Urinary bladder (tissue), 4 donors: Measurements from ENCODE around the gene ANO8. TPM values are rescaled to one million over a fixed set of nuclear protein-coding genes. Genes with fewer than 3 reads are reported as not detected.

Source experiments
- DNase-seq: peaks from one replicate; pipeline ENCODE4 v3.0.0-alpha.2; 2015; ENCODE audit errors: extremely low spot score
- H3K27ac ChIP-seq: one replicate; pipeline ENCODE4 v1.5.1; 2013; ENCODE audit warnings: low read depth, mild to moderate bottlenecking, moderate library complexity
- H3K36me3 ChIP-seq: one replicate; pipeline ENCODE4 v1.6.1; 2013; ENCODE audit warnings: mild to moderate bottlenecking, moderate library complexity; ENCODE audit not compliant: insufficient read depth
- H3K4me1 ChIP-seq: one replicate; pipeline ENCODE4 v1.6.1; 2013; ENCODE audit warnings: mild to moderate bottlenecking, moderate library complexity; ENCODE audit not compliant: insufficient read depth
- H3K4me3 ChIP-seq: one replicate; pipeline ENCODE4 v1.5.1; 2013; ENCODE audit warnings: low read depth, low read length
- WGBS: extraction: QIAGEN DNeasy Blood & Tissue Kit; methylation state at CpG from one replicate; pipeline ENCODE4 v1.1.7; 2013; 5-methylcytosine and 5-hydroxymethylcytosine counted together
- polyA plus RNA-seq: library from polyadenylated mRNA; stranded (reverse); fragments of 200-250 nt; gene quantifications from one replicate; pipeline ENCODE4 v1.2.3, GENCODE V29; 2013
- total RNA-seq: library from RNA; depleted of rRNA; stranded (reverse); fragments of >200 nt; gene quantifications from one replicate; pipeline ENCODE4 v1.2.3, GENCODE V29; 2014
- donor health status: healthy with polysubstance abuse.
- donor health status: healthy.

ANO8 gene
- total and polyA plus RNA-seq, 2 donors, result 4.1 to 5.8 TPM

- no peak for DNase-seq
- 12% methylated on average over 93 of the region's 94 CpGs for WGBS
- peak overlapping the region; percentile 30 for H3K4me3 ChIP-seq
Measured at GRCh38 chr19:17328517-17329365, 5.9 kb downstream of the ANO8 start.

GRCh38 chr19:17327654-17328516 lies 6.8 kb downstream of the ANO8 start:
- H3K27ac ChIP-seq, result no peak overlapping the region
- peak overlapping the region; percentile 30 for H3K4me3 ChIP-seq
- H3K4me1 ChIP-seq, result peaks cover 2% of the 10 kb centered on the region
- WGBS, result 26% methylated on average over 64 of the region's 64 CpGs
- H3K36me3 ChIP-seq, result no peaks in the 10 kb centered on the region
- peak; percentile 52 for DNase-seq

More at GRCh38 chr19:17328517-17329365, 5.9 kb downstream of the ANO8 start:
- Histone ChIP-seq H3K4me1 (peaks cover 1% of the 10 kb centered on the region), H3K27ac (peak overlapping the region; percentile 12), H3K36me3 (no peaks in the 10 kb centered on the region)

GRCh38 chr19:17327068-17327653 lies 7.5 kb downstream of the ANO8 start:
- Histone ChIP-seq H3K4me1 (peaks cover 2% of the 10 kb centered on the region), H3K27ac (no peak overlapping the region), H3K4me3 (no peak overlapping the region), H3K36me3 (no peaks in the 10 kb centered on the region)
- DNase-seq, result no peak
- WGBS, result 89% methylated on average over 27 of the region's 27 CpGs

GRCh38 chr19:17326595-17326966 lies 8.1 kb downstream of the ANO8 start:
- no peak for DNase-seq
- Histone ChIP-seq H3K4me1 (peaks cover 2% of the 10 kb centered on the region), H3K4me3 (no peak overlapping the region), H3K36me3 (peaks cover 3% of the 10 kb centered on the region), H3K27ac (no peak overlapping the region)
- 80% methylated on average over 11 of the region's 11 CpGs for WGBS

- 88% methylated on average over 17 of the region's 17 CpGs for WGBS
- peaks cover 2% of the 10 kb centered on the region for H3K4me1 ChIP-seq
- no peak for DNase-seq
Measured at GRCh38 chr19:17325881-17326594, 8.6 kb downstream of the ANO8 start.

GRCh38 chr19:17325133-17325532 lies 9.5 kb downstream of the ANO8 start:
- DNase-seq, result no peak
- Histone ChIP-seq H3K4me1 (peaks cover 2% of the 10 kb centered on the region), H3K36me3 (peaks cover 5% of the 10 kb centered on the region), H3K27ac (no peak overlapping the region), H3K4me3 (no peak overlapping the region)
- 97% methylated on average over 20 of the region's 20 CpGs for WGBS

More at GRCh38 chr19:17325881-17326594, 8.6 kb downstream of the ANO8 start:
- peaks cover 5% of the 10 kb centered on the region for H3K36me3 ChIP-seq
- H3K4me3 ChIP-seq, result no peak overlapping the region
- H3K27ac ChIP-seq, result no peak overlapping the region

GRCh38 chr19:17324357-17325114 lies 10.1 kb downstream of the ANO8 start:
- DNase-seq, result no peak
- Histone ChIP-seq H3K4me1 (peaks cover 2% of the 10 kb centered on the region), H3K36me3 (peaks cover 5% of the 10 kb centered on the region), H3K27ac (no peak overlapping the region), H3K4me3 (no peak overlapping the region)
- 93% methylated on average over 28 of the region's 28 CpGs for WGBS

GRCh38 chr19:17323964-17324332 lies 10.7 kb downstream of the ANO8 start:
- Histone ChIP-seq H3K27ac (no peak overlapping the region), H3K4me3 (no peak overlapping the region), H3K36me3 (peaks cover 5% of the 10 kb centered on the region), H3K4me1 (peaks cover 2% of the 10 kb centered on the region)
- WGBS, result 48% methylated on average over 7 of the region's 7 CpGs
- no peak for DNase-seq

- DNase-seq, result no peak
- Histone ChIP-seq H3K27ac (no peak overlapping the region), H3K4me1 (peaks cover 2% of the 10 kb centered on the region), H3K36me3 (peaks cover 5% of the 10 kb centered on the region), H3K4me3 (no peak overlapping the region)
- 31% methylated on average over 56 of the region's 56 CpGs for WGBS
Measured at GRCh38 chr19:17323300-17323963, 11.2 kb downstream of the ANO8 start.

GRCh38 chr19:17322854-17323253 lies 11.8 kb downstream of the ANO8 start:
- H3K36me3 ChIP-seq, result peaks cover 5% of the 10 kb centered on the region

GRCh38 chr19:17321655-17322489 lies 12.8 kb downstream of the ANO8 start:
- no peak overlapping the region for H3K4me3 ChIP-seq
- H3K36me3 ChIP-seq, result peaks cover 5% of the 10 kb centered on the region
- no peak overlapping the region for H3K27ac ChIP-seq
- WGBS, result 88% methylated on average over 19 of the region's 19 CpGs
- DNase-seq, result no peak
- H3K4me1 ChIP-seq, result peaks cover 2% of the 10 kb centered on the region

More at GRCh38 chr19:17322854-17323253, 11.8 kb downstream of the ANO8 start:
- Histone ChIP-seq H3K4me1 (peaks cover 2% of the 10 kb centered on the region), H3K4me3 (no peak overlapping the region), H3K27ac (no peak overlapping the region)
- WGBS, result 68% methylated on average over 10 of the region's 10 CpGs
- DNase-seq, result no peak
